Measurements from ENCODE around the gene ZBTB42. TPM values are rescaled to one million over a fixed set of nuclear protein-coding genes. Genes with fewer than 3 reads are reported as not detected.

Gene ZBTB42
- total RNA-seq, 3 donors from 2014 or later, result 3.5 to 11.4 (median 9.2) TPM

GRCh38 chr14:104779776-104780512 is 21.0 kb upstream of the ZBTB42 start:
- Histone ChIP-seq H3K9me3 (no peaks in the 10 kb centered on the region), H3K4me3 (no peak overlapping the region), H3K27ac (no peak overlapping the region), H3K27me3 (no peaks in the 10 kb centered on the region), H3K36me3 (no peaks in the 10 kb centered on the region), H3K4me1 (peaks cover 4 to 5% of the 10 kb centered on the region in 2 donors)
- intact Hi-C loops (cut with DNase I; ENCODE audit: low total_unique reads), result no loop called here
- no peak for DNase-seq (ENCODE audit: low spot score in 2 of 2)
- TF ChIP-seq POLR2AphosphoS5 (IDR thresholded peaks at IDR 0.05) (no peak), CTCF (IDR thresholded peaks at IDR 0.05) (no peak), POLR2A (IDR thresholded peaks at IDR 0.05) (no peak)

GRCh38 chr14:104780513-104781030 is 20.3 kb upstream of the ZBTB42 start:
- no peaks in the 10 kb centered on the region for H3K27me3 ChIP-seq
- no peak for DNase-seq (ENCODE audit: low spot score in 2 of 2)
- no peak overlapping the region for H3K27ac ChIP-seq
- H3K36me3 ChIP-seq, result no peaks in the 10 kb centered on the region
- intact Hi-C loops (cut with DNase I; ENCODE audit: low total_unique reads), result no loop called here
- H3K9me3 ChIP-seq, result no peaks in the 10 kb centered on the region
- no peak overlapping the region for H3K4me3 ChIP-seq
- peaks cover 5 to 11% of the 10 kb centered on the region in 2 donors for H3K4me1 ChIP-seq
- no peak for TF ChIP-seq CTCF (IDR thresholded peaks at IDR 0.05)

- H3K36me3 ChIP-seq, result no peaks in the 10 kb centered on the region
- H3K27me3 ChIP-seq, result no peaks in the 10 kb centered on the region
- TF ChIP-seq POLR2AphosphoS5 (IDR thresholded peaks at IDR 0.05) (no peak), POLR2A (IDR thresholded peaks at IDR 0.05) (no peak), CTCF (IDR thresholded peaks at IDR 0.05) (no peak)
- no peak for DNase-seq (ENCODE audit: low spot score in 2 of 2)
- intact Hi-C loops (cut with DNase I; ENCODE audit: low total_unique reads), result no loop called here
- no peak overlapping the region for H3K27ac ChIP-seq
- no peaks in the 10 kb centered on the region for H3K9me3 ChIP-seq
- no peak overlapping the region for H3K4me3 ChIP-seq
- peaks cover 6 to 13% of the 10 kb centered on the region in 2 donors for H3K4me1 ChIP-seq
Observed at GRCh38 chr14:104781271-104782077, 19.4 kb upstream of the ZBTB42 start.

GRCh38 chr14:104782086-104782807 is 18.7 kb upstream of the ZBTB42 start:
- Histone ChIP-seq H3K9me3 (no peaks in the 10 kb centered on the region), H3K4me1 (peaks cover 14 to 20% of the 10 kb centered on the region in 2 donors), H3K36me3 (no peaks in the 10 kb centered on the region), H3K27ac (no peak overlapping the region), H3K27me3 (no peaks in the 10 kb centered on the region), H3K4me3 (no peak overlapping the region)
- DNase-seq (ENCODE audit: low spot score in 2 of 2), result no peak
- no peak for TF ChIP-seq POLR2A (IDR thresholded peaks at IDR 0.05)
- TF ChIP-seq POLR2AphosphoS5 (IDR thresholded peaks at IDR 0.05), result no peak
- TF ChIP-seq CTCF (IDR thresholded peaks at IDR 0.05), result no peak
- intact Hi-C loops (cut with DNase I; ENCODE audit: low total_unique reads), result no loop called here
